ENCODE measurements around the gene CCDC192. TPM values are rescaled to one million over a fixed set of nuclear protein-coding genes. Genes with fewer than 3 reads are reported as not detected.

The CCDC192 gene
- total and polyA plus RNA-seq, 2 donors (not counting 3 experiments of a cell fraction or from before 2014, with no cell fraction given): not detected

- POLR2A ChIA-PET: no interaction called here
- Histone ChIP-seq H2AFZ (ENCODE audit: low read depth, low read length) (no peak overlapping the region), H3K9me1 (replicated peaks; ENCODE audit: control insufficient read depth, extremely low read depth, insufficient read depth, low read length) (no peaks in the 10 kb centered on the region), H3K4me3 (replicated peaks in 1 of 3; ENCODE audit: insufficient read depth in 1 of 3, low read depth in 1 of 3, low read length in 3 of 3) (no peak overlapping the region), H3K9me3 (replicated peaks; ENCODE audit: control insufficient read depth, insufficient read depth, low read length) (no peaks in the 10 kb centered on the region), H4K20me1 (replicated peaks; ENCODE audit: control insufficient read depth, extremely low read depth, insufficient read depth, low read length) (no peaks in the 10 kb centered on the region), H3K4me2 (ENCODE audit: insufficient read depth, low read length) (peak overlapping the region; percentile 92), H3K27ac (ENCODE audit: insufficient read depth, low read depth, low read length) (peak overlapping the region; percentile 97), H3K79me2 (ENCODE audit: control insufficient read depth, insufficient read depth, low read length) (no peaks in the 10 kb centered on the region), H3K27me3 (ENCODE audit: control insufficient read depth in 2 of 2, insufficient read depth in 2 of 2, low read length in 2 of 2) (peaks cover 0 to 7% of the 10 kb centered on the region in 2 experiments), H3K9ac (replicated peaks; ENCODE audit: extremely low read depth, insufficient read depth, low read length) (peak overlapping the region; percentile 91), H3K36me3 (ENCODE audit: control insufficient read depth in 2 of 2, extremely low read depth in 1 of 2, insufficient read depth in 2 of 2, low read length in 2 of 2) (no peaks in the 10 kb centered on the region), H3K4me1 (ENCODE audit: control insufficient read depth, extremely low read depth, insufficient read depth, low read length) (peaks cover 28% of the 10 kb centered on the region)
- intact Hi-C loops (cut with micrococcal nuclease): no loop called here
- BruUV-seq (replicated peaks): no TSS peak
- FAIRE-seq: peak; percentile 55
- CTCF ChIA-PET: interaction anchor here (3.5 kb wide), 1 partner anchor 13 kb away, joined by 10 read pairs; no protein-coding TSS in a partner anchor
- DNase-seq (ENCODE audit: low read depth, low spot score): no peak
- dilution Hi-C loops (cut with MboI; ENCODE audit: extremely low pct_ligation_motif_present, low sequenced_read_pairs): no loop called here
- no peak for TF ChIP-seq CTCF (IDR thresholded peaks at IDR 0.05; ENCODE audit: extremely low read depth in 1 of 2, insufficient read depth in 1 of 2, low read depth in 1 of 2, low read length in 2 of 2)
- no peak for TF ChIP-seq GATA2 (IDR thresholded peaks at IDR 0.05; ENCODE audit: insufficient read depth, insufficient read length, low read depth, low read length)
- TF ChIP-seq JUN (IDR thresholded peaks at IDR 0.05; ENCODE audit: borderline replicate concordance, insufficient read depth, insufficient read length, low read depth): no peak
- no peak for TF ChIP-seq FOS (IDR thresholded peaks at IDR 0.05; ENCODE audit: borderline replicate concordance, insufficient read depth, low read length)
- no peak for TF ChIP-seq POLR2A (IDR thresholded peaks at IDR 0.05; ENCODE audit: low read depth, low read length)
- no peak for TF ChIP-seq POLR2AphosphoS5 (IDR thresholded peaks at IDR 0.05; ENCODE audit: insufficient read depth, low read depth, low read length)
- TF ChIP-seq EZH2 (IDR thresholded peaks at IDR 0.05; ENCODE audit: borderline replicate concordance, low read depth, low read length, severe bottlenecking): no peak
- no peak for TF ChIP-seq MAX (IDR thresholded peaks at IDR 0.05; ENCODE audit: insufficient read depth, insufficient read length)
- TF ChIP-seq MYC (IDR thresholded peaks at IDR 0.05; ENCODE audit: low read depth, low read length): no peak
Observed at GRCh38 chr5:127864511-127864910, 161.3 kb downstream of the CCDC192 start.

Data from endothelial cell of umbilical vein (primary cell).